ENCODE data around the gene MED19. TPM values are rescaled to one million over a fixed set of nuclear protein-coding genes. Genes with fewer than 3 reads are reported as not detected.
"Not testable (repeated sequence)": the region's sequence is repeated elsewhere in the genome, so short reads cannot be mapped to it uniquely, and the experiment has no call there.

Gene MED19
- total RNA-seq, 1 experiment from 2014 or later, result 37.8 TPM

DNA sequence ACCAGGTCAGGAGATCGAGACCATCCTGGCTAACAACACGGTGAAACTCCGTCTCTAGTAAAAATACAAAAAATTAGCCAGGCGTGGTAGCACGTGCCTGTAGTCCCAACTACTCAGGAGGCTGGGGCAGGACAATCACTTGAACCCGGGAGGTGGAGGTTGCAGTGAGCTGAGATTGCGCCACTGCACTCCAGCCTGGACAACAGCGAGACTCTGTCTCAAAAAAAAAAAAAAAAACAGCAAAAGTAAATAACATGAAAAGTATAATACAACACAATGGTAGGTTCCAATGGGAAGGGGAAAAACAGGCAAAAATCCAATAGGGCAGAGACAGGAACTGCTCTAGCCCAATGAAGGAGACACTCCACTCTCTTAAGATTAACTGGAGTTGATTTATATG lies 6.6 kb downstream of the MED19 start:
- DNase-seq (ENCODE audit: low read depth), result not testable (repeated sequence)

DNA sequence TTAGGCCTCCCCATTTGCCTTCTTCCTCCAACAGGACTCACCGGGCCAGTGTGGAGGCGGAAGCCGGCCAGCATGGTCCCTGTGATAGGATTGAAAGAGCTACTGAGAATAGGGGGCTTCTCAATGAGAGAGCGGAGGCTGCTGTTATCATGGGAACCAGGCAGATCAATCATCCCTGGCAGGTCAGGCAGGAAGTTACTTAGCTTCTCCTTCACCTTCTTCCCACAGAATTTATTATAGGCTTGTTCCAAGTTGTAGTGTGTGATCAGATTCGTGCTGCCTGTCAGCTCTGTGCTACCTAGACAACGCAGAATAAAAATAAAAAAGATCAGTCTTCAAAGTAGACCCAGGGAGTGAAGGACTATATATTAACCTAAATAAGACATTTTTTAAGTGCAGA lies 7.1 kb downstream of the MED19 start:
- DNase-seq (ENCODE audit: low read depth), result no peak

DNA sequence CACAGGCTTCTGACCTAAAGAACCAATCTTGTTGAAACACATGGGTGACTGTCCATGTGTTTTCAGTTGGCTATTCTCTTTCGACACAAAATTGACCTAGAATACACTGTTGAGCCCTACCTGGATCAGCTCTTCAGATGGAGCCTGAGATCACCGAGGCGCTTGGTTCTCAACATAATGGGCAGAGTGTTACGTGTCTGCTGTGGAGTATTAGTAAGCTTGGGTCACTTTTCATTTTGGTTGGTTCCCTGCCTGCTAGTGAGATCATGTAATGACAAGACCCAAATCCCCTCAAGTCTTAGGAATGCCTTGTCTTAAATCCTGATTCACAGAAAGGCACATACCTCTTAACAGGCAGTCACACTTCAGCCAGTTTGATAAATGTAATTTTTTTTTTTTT lies 8.7 kb downstream of the MED19 start:
- no peak for DNase-seq (ENCODE audit: low read depth)

DNA sequence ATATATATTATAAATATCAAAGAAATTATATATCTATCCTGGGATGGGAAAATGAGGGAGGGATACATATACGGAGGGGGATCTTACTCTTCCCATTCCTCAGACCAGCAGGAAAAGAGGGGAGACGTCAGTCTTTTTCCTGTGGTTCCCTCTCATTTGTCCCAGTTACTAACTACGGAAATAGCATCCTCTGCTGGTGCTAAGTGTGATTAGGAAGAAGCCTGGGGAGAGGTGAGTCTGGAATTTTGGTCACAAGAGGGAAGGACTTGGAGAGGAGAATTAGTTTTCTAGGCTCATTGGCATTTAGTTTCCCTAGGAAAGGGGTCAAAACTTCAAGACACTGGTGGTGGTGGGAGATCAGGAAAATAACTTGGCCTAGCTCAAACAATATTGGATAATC lies 11.6 kb downstream of the MED19 start:
- DNase-seq (ENCODE audit: low read depth), result no peak

DNA sequence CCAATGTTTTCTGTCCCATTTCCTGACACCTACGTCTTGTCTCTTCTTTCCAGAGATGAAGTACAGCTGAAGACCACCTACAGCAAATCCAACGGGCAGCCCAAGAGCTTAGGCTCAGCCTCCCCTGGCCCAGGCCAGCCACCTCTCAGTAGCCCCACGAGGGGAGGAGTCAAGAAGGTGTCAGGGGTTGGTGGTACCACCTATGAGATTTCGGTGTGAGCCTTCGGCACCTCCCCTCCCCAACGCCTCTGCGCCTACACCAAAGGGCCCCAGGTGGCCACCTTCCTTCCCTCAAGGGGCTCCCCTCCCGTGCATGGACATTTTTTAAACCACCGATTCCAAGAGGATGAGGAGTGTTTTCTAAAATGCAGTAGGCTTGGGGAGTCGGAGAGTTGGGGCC lies 12.2 kb downstream of the MED19 start:
- no peak for DNase-seq (ENCODE audit: low read depth)

DNA sequence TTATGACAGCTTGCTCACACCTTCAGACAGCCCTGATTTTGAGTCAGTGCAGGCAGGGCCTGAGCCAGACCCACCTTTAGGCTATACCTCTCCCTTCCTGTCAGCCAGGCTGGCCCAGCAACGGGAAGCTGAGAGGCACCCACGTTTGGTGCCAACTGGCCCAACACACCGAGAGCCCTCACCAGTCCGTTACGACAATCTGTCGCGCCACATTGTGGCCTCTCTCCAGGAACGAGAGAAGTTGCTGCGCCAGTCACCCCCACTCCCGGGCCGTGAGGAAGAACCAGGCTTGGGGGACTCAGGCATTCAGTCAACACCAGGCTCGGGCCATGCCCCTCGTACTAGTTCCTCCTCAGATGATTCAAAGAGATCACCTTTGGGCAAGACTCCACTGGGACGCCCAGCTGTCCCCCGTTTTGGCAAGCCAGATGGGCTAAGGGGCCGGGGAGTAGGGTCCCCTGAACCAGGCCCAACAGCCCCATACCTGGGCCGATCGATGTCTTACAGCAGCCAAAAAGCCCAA lies 13.1 kb downstream of the MED19 start:
- no peak for DNase-seq (ENCODE audit: low read depth)

DNA sequence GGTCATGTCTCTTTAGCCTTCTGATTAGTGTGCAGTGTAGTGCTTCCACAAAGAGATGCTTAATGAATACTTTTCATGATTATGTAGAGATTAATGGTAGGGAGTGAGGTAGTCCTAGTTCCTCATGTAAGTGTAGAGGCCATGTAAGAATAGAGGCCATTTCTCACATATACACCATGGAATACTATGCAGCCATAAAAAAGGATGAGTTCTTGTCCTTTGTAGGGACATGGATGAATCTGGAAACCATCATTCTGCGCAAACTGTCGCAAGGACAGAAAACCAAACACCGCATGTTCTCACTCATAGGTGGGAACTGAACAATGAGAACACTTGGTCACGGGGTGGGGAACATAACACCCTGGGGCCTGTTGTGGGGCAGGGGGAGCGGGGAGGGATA lies 21.5 kb downstream of the MED19 start:
- DNase-seq (ENCODE audit: low read depth), result not testable (repeated sequence)

DNA sequence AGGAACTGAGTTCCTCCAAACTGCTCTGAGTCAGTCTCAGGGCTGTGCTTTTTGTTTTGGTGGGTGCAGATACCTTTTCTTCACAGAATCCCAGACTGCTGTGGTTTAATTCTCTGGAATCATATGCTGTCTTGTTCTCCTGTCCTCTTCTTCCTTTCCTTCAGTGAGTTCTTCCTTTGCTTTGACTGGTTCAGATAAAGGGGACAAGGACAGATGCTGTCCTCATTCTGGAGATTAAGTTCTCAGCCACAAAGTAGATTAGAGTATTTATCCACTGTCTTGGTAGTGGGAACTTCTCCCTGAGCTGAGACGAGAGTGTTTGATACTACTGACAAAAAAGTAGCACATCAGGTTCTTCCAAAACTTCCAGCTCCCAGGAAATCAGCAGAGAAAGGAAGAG lies 30.8 kb downstream of the MED19 start:
- DNase-seq (ENCODE audit: low read depth), result no peak

DNA sequence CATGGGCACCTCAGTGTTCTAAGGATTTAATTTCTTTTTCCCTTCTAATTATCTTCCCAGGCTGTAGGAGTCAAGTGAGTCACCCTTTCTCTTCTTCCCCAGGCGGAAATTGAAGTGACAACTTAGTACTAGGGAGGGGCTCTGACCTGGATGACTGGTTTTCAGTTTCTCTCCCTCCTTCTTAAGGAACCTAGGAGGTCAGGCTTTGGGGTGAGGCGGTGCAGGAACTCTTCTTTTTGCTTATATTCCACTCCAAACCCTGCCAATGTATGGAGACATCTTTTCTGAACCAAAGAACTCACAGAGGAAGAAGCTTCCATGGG lies 31.5 kb downstream of the MED19 start:
- peak; percentile 52 for DNase-seq (ENCODE audit: low read depth)

DNA sequence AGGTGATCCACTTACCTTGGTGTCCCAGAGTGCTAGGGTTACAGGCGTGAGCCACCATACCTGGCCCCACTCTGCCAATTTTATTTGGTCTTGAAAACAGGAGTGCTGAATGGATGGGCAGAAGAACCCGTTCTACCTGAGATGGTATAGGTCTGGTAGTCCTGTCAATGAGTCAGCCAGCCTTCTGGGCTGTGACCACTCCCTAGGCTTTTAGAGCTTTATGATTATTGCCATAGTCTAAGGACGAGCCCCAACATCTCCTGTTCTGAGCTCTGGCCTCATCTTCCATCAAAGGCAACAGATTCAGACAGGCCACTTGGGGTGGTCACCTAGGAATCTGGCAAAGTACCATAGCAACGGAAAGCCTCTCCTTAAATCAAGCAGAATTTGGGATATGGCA lies 32.6 kb downstream of the MED19 start:
- no peak for DNase-seq (ENCODE audit: low read depth)

DNA sequence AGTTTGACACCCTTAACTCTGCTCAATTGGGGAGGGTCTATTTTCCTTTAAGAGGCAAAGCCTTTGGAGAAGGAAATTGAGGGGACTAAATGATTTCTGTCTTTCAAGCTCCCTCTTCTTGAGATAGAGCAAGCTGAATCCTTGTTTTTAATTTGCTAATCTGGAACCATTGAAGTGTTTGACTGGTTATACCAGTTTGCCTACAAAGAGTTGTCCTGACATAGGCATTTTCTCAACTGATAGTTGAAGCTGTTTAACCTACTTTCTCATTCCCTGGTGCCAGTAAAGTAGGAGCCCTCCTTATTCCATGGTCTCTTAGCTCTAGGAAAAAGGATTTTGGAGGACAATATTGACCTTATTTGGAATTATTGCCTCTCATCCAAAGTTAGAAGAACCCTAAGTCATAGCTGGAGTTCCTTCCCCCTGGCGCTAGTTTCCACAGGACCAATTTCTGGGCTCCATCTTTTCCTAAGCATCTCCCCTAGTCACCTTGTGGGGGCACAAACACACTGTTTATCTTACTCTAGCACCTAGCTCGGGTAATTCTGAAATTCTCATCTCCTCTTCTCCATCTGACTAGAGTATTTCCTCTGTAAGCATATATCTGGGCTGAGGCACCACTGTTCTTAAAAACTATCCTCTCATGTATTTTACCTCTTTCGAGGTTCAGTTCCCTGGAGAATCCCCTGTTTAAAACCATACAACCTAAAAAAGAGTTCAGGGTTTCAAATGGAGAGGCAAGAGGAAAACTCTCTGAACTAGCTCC lies 36.7 kb downstream of the MED19 start:
- DNase-seq (ENCODE audit: low read depth), result no peak

DNA sequence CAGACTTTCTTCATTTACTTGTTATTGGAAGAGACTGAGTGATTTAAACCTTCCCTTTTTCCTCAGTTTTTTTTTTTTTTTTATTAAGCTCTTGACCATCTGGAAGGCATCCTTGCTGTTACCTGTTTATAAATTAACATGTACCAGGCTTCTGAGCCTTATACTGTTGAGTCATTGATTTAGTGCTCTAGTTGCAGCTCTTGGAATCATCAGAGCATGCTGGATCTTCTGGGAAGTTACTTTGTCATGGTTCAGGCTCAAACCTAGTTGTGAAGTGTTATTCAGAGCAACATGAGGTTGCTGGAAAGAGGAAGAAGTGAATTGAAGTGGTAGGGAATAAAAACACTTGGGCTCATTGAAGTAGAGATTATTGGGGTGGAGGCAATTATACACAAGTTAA lies 37.8 kb downstream of the MED19 start:
- DNase-seq (ENCODE audit: low read depth), result no peak

DNA sequence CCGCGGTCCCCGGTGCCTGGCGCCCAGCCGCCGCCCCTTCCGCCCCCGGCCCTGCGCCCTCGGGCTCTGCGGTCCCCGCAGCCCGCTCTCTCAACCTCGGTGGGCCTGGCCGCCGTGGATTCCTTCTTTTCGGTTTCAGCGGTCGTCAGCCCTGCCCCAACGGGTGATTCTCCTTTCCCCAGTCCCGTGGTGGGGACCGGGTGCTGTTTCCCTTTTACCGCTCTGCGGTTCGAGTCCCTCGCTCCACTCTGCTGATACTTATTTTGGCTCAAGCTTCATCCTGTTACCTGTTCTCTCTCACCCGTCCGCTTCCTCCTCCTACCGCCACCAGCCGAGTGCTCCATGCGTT lies 43.6 kb downstream of the MED19 start:
- no peak for DNase-seq (ENCODE audit: low read depth)

DNA sequence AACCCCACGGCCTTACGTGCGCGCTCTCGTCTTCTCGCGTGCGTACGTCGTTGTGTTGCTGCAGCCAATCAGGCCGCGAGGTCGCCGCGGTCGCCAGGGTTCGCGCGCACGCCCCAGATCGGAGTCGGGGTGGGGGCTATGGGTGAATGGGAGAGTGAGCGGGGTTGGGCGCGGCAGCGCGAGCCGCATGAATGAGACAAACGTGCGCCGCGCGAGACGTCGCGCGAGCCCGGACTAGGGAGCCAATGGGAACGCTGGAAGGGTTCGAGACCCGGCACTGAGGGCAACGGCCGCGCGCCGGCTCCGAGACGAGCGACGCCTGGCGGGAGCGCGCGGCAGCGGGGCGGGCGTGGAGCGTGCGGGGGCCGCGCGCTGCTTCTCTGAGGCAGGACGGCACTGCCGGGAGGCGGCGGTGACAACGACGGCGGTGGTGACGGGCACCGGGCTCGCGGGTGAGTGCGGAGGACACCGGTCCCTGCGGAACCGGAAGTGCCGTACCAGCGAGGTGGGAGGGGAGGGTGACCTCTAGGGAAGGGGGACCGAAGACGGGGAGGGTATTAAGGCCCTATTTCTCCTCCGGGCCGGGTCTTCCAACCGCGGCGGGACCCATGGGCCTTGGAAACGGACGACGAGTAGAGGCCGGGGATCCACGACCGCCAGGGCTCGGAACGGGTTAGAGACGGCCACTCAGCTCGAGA lies 44.1 kb downstream of the MED19 start, which contains the start of gene ZDHHC5:
Gene ZDHHC5, plus strand, starts transcription at position 379 of the 698 bp plus-strand sequence. CDS start 4,977 bp downstream, outside the sequence.
- DNase-seq (ENCODE audit: low read depth), result peak; percentile 98

DNA sequence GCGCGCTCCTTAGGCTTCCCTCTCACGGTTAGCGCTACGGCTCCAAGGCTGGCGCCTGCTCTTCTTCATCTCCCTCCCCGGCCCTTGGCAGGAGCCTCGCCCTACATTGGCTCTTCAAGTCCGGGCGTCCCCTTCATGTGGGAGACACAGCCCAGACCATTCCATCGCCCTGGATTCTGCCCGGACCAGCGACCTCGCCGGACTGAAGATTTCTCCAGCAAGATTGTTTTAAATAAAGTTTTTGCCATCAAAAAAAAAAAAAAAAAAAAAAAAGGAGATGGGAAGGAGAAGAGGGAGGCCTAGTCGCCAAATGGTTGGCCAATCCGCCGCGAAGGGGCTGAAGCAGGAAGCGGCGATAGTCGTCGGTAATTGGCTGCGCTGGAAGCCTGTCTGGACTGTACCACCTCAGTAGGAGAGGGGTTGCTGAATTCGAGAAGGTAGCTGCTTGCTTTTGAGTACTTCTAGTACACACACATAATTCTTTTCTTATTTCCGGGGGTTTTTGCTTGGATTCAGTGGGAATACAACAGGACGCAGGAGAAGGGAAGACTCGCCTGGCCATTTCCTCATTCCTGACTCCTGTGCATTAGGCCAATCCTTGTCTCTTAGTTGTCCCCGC lies 44.8 kb downstream of the MED19 start:
- peak; percentile 98 for DNase-seq (ENCODE audit: low read depth)

DNA sequence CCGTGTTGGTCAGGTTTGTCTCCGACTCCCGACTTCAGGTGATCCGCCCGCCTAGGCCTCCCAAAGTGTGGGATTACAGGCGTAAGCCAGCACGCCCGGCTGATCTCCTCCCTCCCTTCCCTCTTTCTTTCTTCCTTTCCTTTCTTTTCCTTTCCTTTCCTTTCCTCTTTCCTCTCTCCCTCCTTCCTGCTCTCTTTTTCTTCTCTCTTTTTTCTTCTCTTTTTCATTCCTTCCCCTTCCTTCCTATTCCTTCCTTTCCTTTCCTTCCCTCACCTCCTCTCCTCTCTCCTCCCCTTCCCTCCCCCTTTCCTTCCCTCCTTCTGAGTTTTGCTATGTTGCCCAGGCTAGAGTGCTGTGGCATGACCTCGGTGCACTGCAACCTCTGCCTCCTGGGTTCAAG lies 48.0 kb downstream of the MED19 start:
- DNase-seq (ENCODE audit: low read depth), result no peak

DNA sequence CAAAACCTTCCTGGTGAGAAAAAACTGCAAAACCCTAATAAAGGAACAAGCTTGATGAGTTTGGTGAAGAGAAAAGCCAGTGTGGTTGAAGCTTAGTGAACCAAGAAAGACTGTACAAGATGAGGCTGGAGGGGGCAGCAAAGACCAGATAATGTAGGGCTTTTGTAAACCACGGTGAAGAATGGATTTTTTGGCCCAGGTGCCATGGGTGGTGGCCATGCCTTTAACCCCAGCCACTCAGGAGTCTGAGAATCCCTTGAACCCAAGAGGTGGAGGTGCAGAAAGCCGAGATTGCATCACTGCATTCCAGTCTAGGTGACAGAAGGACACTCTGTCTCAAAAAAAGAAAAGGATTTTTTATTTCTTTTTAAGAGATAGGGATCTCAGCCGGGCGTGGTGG lies 49.1 kb downstream of the MED19 start:
- no peak for DNase-seq (ENCODE audit: low read depth)

DNA sequence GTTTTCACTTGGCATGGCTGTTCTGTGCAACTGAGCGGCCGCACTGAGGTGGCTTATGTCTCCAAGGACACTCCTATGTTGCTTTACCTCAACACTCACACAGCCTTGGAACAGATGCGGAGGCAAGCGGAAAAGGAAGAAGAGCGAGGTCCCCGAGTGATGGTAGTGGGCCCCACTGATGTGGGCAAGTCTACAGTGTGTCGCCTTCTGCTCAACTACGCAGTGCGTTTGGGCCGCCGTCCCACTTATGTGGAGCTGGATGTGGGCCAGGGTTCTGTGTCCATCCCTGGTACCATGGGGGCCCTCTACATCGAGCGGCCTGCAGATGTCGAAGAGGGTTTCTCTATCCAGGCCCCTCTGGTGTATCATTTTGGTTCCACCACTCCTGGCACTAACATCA lies 52.3 kb downstream of the MED19 start:
- no peak for DNase-seq (ENCODE audit: low read depth)

DNA sequence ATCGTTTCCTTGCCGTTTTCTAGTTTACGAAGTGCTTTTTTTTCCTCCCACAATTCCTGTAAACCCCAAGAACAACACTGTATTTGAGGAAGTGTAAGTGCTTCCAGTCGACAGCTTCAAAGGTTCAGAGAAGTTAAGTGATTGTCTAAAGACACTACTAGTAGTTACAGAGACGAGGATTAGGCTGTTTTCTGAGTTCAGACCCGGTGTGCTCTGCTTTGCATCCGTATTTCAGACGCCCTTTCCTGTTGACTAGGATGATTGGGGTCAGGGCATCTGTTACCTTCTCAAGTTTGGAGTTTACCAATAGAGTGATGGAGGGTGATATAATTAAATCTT lies 54.0 kb downstream of the MED19 start:
- DNase-seq (ENCODE audit: low read depth), result no peak

DNA sequence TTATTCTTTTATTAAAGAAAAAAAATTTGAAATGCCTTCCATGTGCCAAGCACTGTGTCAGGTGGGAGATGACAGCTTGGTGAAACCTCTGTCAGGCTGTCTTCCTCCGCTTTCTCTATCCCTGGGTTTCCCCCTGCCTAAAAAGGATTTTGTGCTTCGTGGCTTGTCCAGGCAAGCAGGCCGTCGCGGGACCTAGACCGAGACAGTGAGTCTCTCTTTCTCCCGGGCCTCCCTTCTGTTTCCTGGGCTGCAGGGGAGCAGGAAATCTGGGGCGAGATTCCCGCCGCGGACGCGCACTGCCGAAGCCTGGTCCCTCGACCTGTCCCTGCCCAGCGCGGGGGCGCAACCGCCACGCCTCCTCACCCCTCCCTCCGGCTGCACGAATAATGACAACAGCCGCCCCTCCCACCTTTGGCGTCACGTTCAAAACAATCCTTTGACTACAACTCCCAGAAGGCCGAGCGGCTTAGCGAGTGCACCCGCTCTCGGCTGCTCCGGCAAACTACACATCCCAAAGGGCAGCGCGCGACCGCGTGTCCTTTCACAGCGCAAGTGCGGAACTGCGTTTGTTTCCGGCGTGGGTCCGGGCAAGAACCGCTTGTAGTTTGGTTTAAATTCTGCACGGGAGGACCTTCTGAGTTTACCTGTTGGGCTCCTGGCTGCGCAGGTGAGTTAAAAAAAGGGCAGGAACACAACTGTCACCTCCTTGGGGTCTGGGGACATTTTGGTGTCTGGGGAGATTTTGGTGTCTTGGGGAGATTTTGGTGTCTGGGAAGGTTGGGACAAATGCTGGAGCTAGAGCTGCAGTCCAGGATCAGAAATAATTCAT lies 54.6 kb downstream of the MED19 start, which contains the start of gene CLP1:
Gene CLP1, plus strand, starts transcription at position 569 of the 829 bp plus-strand sequence. CDS start 1,715 bp downstream, outside the sequence.
- DNase-seq (ENCODE audit: low read depth), result peak; percentile 98

DNA sequence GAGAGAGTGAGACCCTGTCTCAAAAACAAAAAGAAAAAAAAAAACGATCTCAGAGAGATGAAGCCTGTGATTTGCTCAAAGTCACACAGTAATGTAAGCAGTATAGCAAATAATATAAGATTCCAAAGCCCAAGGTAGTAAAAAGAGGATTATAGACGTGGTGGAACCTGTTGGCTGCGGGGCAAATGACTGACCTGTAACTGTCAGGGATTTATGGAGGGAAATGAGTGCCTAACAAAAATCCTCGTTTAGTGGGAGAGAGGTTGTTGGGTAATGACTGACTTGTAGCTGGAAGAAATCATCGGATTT lies 55.2 kb downstream of the MED19 start:
- DNase-seq (ENCODE audit: low read depth), result no peak

All from RPMI7951 (cell line).